ENCODE measurements around the gene HSF4.

The HSF4 gene

GRCh38 chr16:67163164-67163998 is 1.2 kb upstream of the HSF4 start:
- Histone ChIP-seq H3K36me3 (ENCODE audit: low read length) (no peaks in the 10 kb centered on the region), H2AFZ (ENCODE audit: low read depth, low read length, severe bottlenecking) (no peak overlapping the region), H3K9me2 (replicated peaks; ENCODE audit: insufficient read depth, low read length) (no peaks in the 10 kb centered on the region), H3K79me2 (ENCODE audit: insufficient read depth, low read length) (no peaks in the 10 kb centered on the region), H3K9ac (ENCODE audit: low read length) (no peak overlapping the region), H3K9me3 (ENCODE audit: insufficient read depth, low read length) (no peaks in the 10 kb centered on the region), H3K27me3 (ENCODE audit: low read length) (no peaks in the 10 kb centered on the region), H3K4me3 (ENCODE audit: insufficient read depth, low read length, poor library complexity, severe bottlenecking) (no peak overlapping the region), H3K4me2 (ENCODE audit: low read depth, low read length, poor library complexity, severe bottlenecking) (peak overlapping the region; percentile 35), H4K20me1 (ENCODE audit: low read depth, low read length) (no peaks in the 10 kb centered on the region), H3K27ac (ENCODE audit: low read depth, low read length) (no peak overlapping the region), H3F3A (ENCODE audit: insufficient read depth) (peaks cover 10% of the 10 kb centered on the region)
- TF ChIP-seq EZH2phosphoT487 (conservative IDR thresholded peaks at IDR 0.05; ENCODE audit: low read length) (no peak), CTCF (IDR thresholded peaks at IDR 0.05; ENCODE audit: insufficient read depth, low read length, poor library complexity, severe bottlenecking) (no peak)

GRCh38 chr16:67163999-67164558 is 466 bp upstream of the HSF4 start:
- Histone ChIP-seq H3K27ac (ENCODE audit: low read depth, low read length) (no peak overlapping the region), H3K4me2 (ENCODE audit: low read depth, low read length, poor library complexity, severe bottlenecking) (peak overlapping the region; percentile 35), H3K9me3 (ENCODE audit: insufficient read depth, low read length) (no peaks in the 10 kb centered on the region), H2AFZ (ENCODE audit: low read depth, low read length, severe bottlenecking) (no peak overlapping the region), H4K20me1 (ENCODE audit: low read depth, low read length) (no peaks in the 10 kb centered on the region), H3K9ac (ENCODE audit: low read length) (no peak overlapping the region), H3K79me2 (ENCODE audit: insufficient read depth, low read length) (no peaks in the 10 kb centered on the region), H3F3A (ENCODE audit: insufficient read depth) (peaks cover 3% of the 10 kb centered on the region), H3K9me2 (replicated peaks; ENCODE audit: insufficient read depth, low read length) (no peaks in the 10 kb centered on the region), H3K4me3 (ENCODE audit: insufficient read depth, low read length, poor library complexity, severe bottlenecking) (no peak overlapping the region), H3K27me3 (ENCODE audit: low read length) (no peaks in the 10 kb centered on the region), H3K36me3 (ENCODE audit: low read length) (no peaks in the 10 kb centered on the region)
- TF ChIP-seq CTCF (IDR thresholded peaks at IDR 0.05; ENCODE audit: insufficient read depth, low read length, poor library complexity, severe bottlenecking) (no peak), EZH2phosphoT487 (conservative IDR thresholded peaks at IDR 0.05; ENCODE audit: low read length) (no peak)

- Histone ChIP-seq H4K20me1 (ENCODE audit: low read depth, low read length) (no peaks in the 10 kb centered on the region), H3K79me2 (ENCODE audit: insufficient read depth, low read length) (no peaks in the 10 kb centered on the region), H3K4me2 (ENCODE audit: low read depth, low read length, poor library complexity, severe bottlenecking) (no peak overlapping the region), H3K27ac (ENCODE audit: low read depth, low read length) (no peak overlapping the region), H3K4me3 (ENCODE audit: insufficient read depth, low read length, poor library complexity, severe bottlenecking) (no peak overlapping the region), H3F3A (ENCODE audit: insufficient read depth) (no peaks in the 10 kb centered on the region; the same call in 1 of the 2 replicates), H3K9me3 (ENCODE audit: insufficient read depth, low read length) (no peaks in the 10 kb centered on the region), H3K9ac (ENCODE audit: low read length) (no peak overlapping the region), H3K9me2 (replicated peaks; ENCODE audit: insufficient read depth, low read length) (no peaks in the 10 kb centered on the region), H2AFZ (ENCODE audit: low read depth, low read length, severe bottlenecking) (no peak overlapping the region), H3K36me3 (ENCODE audit: low read length) (no peaks in the 10 kb centered on the region), H3K27me3 (ENCODE audit: low read length) (no peaks in the 10 kb centered on the region)
- TF ChIP-seq CTCF (IDR thresholded peaks at IDR 0.05; ENCODE audit: insufficient read depth, low read length, poor library complexity, severe bottlenecking): no peak
Observed at GRCh38 chr16:67165121-67166078, 855 bp downstream of the HSF4 start.

Data from SU-DHL-6 (cell line).